Measurements from ENCODE around the gene EMP3. TPM values are rescaled to one million over a fixed set of nuclear protein-coding genes. Genes with fewer than 3 reads are reported as not detected.

EMP3 gene
- total RNA-seq, 1 experiment from 2014 or later = 171 TPM

- DNase-seq (ENCODE audit: low read depth, low spot score) = no peak
- H3K9me3 ChIP-seq (ENCODE audit: control insufficient read depth, insufficient read depth, low read depth, low read length) = peaks cover 5% of the 10 kb centered on the region; the same call in 1 of the 2 replicates
- no TSS peak for BruUV-seq (replicated peaks)
- H3K4me1 ChIP-seq (ENCODE audit: control insufficient read depth, insufficient read depth, low read length) = peaks cover 3% of the 10 kb centered on the region; the same call in 1 of the 2 replicates
- in situ Hi-C loops (cut with HindIII; ENCODE audit: low pct_unique_long_range_greater_than_20kb, low sequenced_read_pairs) = no loop called here
- H3K27ac ChIP-seq (ENCODE audit: low read length) = no peak overlapping the region
- ChIA-PET POLR2A (interaction anchor here (0.7 kb wide), 2 partner anchors 11 to 332 kb away, joined by 3 to 6 read pairs; partner anchors contain the start of gene SPHK2), CTCF (interaction anchor here (0.7 kb wide), 1 partner anchor 15 kb away, joined by 8 read pairs; no protein-coding TSS in a partner anchor)
- TF ChIP-seq POLR2AphosphoS5 (IDR thresholded peaks at IDR 0.05; ENCODE audit: low read depth, low read length) (no peak), CTCF (IDR thresholded peaks at IDR 0.05) (no peak), REST (IDR thresholded peaks at IDR 0.05; ENCODE audit: insufficient read depth in 1 of 2, low read depth in 2 of 2, low read length in 1 of 2) (no peak), SIN3A (IDR thresholded peaks at IDR 0.05; ENCODE audit: borderline replicate concordance, insufficient read depth, low read depth, low read length) (no peak), TCF7L2 (IDR thresholded peaks at IDR 0.05; ENCODE audit: low read depth, low read length) (no peak)
- no peaks in the 10 kb centered on the region for H3K27me3 ChIP-seq (ENCODE audit: control insufficient read depth, insufficient read depth, low read length)
- H3K4me3 ChIP-seq (ENCODE audit: low read depth in 2 of 2, low read length in 2 of 2) = no peak overlapping the region
- intact Hi-C loops (cut with micrococcal nuclease; ENCODE audit: unreplicated experiment) = no loop called here
- ATAC-seq = no peak
- no peaks in the 10 kb centered on the region for H3K36me3 ChIP-seq (ENCODE audit: control insufficient read depth, insufficient read depth, low read length)
These were observed 37.6 kb upstream of the EMP3 start for GRCh38 chr19:48287748-48288147.

GRCh38 chr19:48290401-48290770, 35.0 kb upstream of the EMP3 start:
- ATAC-seq = peak; percentile 80
- Histone ChIP-seq H3K4me1 (ENCODE audit: control insufficient read depth, insufficient read depth, low read length) (peaks cover 3% of the 10 kb centered on the region; the same call in 1 of the 2 replicates), H3K27ac (ENCODE audit: low read length) (no peak overlapping the region), H3K27me3 (ENCODE audit: control insufficient read depth, insufficient read depth, low read length) (no peaks in the 10 kb centered on the region), H3K36me3 (ENCODE audit: control insufficient read depth, insufficient read depth, low read length) (no peaks in the 10 kb centered on the region), H3K4me3 (ENCODE audit: low read depth in 2 of 2, low read length in 2 of 2) (no peak overlapping the region; a peak in 2 of 4 replicates), H3K9me3 (ENCODE audit: control insufficient read depth, insufficient read depth, low read depth, low read length) (0 out of 2 replicates have a peak, but pooled peaks cover 5% of the 10 kb centered on the region)
- BruUV-seq (replicated peaks) = no TSS peak
- TF ChIP-seq POLR2AphosphoS5 (IDR thresholded peaks at IDR 0.05; ENCODE audit: low read depth, low read length) (no peak), TCF7L2 (IDR thresholded peaks at IDR 0.05; ENCODE audit: low read depth, low read length) (no peak), REST (IDR thresholded peaks at IDR 0.05; ENCODE audit: insufficient read depth in 1 of 2, low read depth in 2 of 2, low read length in 1 of 2) (no peak), SIN3A (IDR thresholded peaks at IDR 0.05; ENCODE audit: borderline replicate concordance, insufficient read depth, low read depth, low read length) (no peak), CTCF (IDR thresholded peaks at IDR 0.05) (no peak)
- no peak for DNase-seq (ENCODE audit: low read depth, low spot score)
- intact Hi-C loops (cut with micrococcal nuclease; ENCODE audit: unreplicated experiment) = no loop called here
- ChIA-PET POLR2A (no interaction called here), CTCF (interaction anchor here (0.7 kb wide), 1 partner anchor 12 kb away, joined by 5 read pairs; no protein-coding TSS in a partner anchor)
- in situ Hi-C loops (cut with HindIII; ENCODE audit: low pct_unique_long_range_greater_than_20kb, low sequenced_read_pairs) = no loop called here
